Measurements from ENCODE around the gene LMTK2.
A peak's percentile ranks its signal among the peaks of the same experiment; 100 is the strongest.

LMTK2 gene

GRCh38 chr7:98138672-98139071, 32.0 kb downstream of the LMTK2 start:
- no peak for DNase-seq

GRCh38 chr7:98142658-98143057, 36.0 kb downstream of the LMTK2 start:
- DNase-seq = no peak

- no peak for DNase-seq
Observed at GRCh38 chr7:98148607-98149006, 41.9 kb downstream of the LMTK2 start.

- DNase-seq = no peak
Observed at GRCh38 chr7:98149116-98149692, 42.5 kb downstream of the LMTK2 start.

- no peak for DNase-seq
Observed at GRCh38 chr7:98151884-98152283, 45.2 kb downstream of the LMTK2 start.

DNA sequence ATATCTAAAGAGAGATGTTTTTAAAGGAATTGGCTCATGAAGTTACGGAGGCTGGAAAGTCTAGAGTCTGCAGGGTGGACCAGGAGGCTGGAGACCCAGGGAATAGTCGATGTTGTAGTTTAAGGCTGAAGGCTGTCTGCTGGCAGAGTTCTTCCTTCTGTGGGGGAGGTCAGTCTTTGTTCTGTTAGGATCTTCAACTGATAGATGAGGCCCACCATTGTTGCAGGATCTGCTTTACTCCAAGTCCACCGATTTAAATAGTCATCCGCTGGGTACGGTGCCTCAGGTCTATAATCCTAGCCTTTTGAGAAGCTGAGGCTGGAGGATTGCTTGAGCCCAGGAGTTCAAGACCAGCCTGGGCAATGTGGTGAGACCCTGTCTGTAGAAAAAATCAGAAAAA, 50.0 kb downstream of the LMTK2 start:
- no peak for DNase-seq

DNA sequence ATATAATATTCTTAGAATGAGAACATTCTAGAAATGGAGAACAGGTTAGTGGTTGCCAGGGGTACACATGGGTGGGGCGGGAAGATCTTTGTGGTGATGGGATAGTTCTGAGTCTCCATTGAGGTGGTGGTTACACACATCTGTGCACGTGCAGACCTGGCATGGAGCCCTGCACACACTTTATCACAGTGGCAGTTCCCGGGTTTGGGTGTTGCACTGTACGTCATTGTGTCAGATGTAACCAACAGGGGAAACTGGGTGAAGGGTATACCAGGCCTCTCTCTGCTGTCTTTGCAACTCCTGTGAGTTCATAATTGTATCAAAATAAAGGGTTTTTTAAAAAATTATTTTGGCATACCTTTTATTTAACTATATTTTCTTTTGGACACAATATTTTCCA, 51.1 kb downstream of the LMTK2 start:
- no peak for DNase-seq

GRCh38 chr7:98162758-98163157, 56.1 kb downstream of the LMTK2 start:
- DNase-seq = no peak

GRCh38 chr7:98163269-98163668, 56.6 kb downstream of the LMTK2 start:
- no peak for DNase-seq

- DNase-seq = no peak
Observed at GRCh38 chr7:98163704-98164494, 57.2 kb downstream of the LMTK2 start.

DNA sequence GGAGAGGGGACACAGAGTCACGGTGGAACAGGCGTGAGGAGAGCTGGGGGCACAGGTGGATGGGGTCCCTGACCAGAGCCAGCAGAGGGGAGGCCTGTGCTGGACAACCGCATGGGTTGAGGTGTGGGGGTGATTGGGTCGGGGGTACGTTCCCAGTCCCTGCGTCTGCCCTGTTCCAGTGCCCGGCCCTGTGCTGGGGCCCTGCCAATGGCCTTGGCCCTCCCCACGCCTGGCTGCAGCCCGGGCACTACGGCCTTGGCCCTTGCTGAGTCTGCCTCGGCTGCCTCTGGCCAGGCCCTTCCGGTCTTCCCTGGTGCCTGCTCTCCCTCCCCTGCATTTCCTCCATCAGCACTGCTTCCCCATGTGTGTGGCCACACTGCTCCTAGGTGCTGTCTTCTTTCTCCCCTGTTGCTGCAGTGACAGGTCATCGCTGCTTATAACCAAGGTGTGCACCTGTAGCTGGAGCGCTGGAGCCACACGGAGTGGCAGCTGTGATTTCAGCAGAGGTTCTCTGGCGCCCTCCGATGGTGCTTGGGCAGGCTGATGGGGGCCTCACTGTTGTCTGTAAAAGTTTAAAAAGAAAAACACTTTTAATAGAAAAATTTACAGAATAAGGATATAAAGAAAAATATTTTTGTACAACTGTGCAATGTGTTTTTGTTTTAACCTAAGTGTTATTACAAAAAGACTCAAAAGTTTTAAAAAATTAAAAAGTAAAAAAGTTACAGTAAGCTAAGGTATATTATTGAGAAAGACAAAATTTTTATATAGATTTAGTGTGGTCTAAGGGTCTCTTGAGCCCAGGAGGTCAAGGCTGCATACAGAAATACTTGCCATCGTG, 59.4 kb downstream of the LMTK2 start:
- peak; percentile 47 for DNase-seq

DNA sequence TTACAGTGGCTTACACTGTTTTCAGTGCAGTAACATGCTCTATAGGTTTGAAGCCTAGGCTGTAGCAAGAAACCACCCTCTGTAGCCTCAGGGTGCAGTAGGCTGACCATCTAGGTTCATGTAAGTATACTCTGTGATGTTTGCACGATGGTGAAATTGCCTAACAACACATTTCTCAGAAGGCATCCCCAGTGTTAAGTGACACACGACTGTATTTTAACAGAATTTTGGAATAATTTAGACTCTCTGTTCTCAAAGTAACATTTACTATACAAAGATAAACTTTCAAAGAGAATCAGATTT, 60.0 kb downstream of the LMTK2 start:
- DNase-seq = no peak

GRCh38 chr7:98167653-98168052, 61.0 kb downstream of the LMTK2 start:
- no peak for DNase-seq

DNA sequence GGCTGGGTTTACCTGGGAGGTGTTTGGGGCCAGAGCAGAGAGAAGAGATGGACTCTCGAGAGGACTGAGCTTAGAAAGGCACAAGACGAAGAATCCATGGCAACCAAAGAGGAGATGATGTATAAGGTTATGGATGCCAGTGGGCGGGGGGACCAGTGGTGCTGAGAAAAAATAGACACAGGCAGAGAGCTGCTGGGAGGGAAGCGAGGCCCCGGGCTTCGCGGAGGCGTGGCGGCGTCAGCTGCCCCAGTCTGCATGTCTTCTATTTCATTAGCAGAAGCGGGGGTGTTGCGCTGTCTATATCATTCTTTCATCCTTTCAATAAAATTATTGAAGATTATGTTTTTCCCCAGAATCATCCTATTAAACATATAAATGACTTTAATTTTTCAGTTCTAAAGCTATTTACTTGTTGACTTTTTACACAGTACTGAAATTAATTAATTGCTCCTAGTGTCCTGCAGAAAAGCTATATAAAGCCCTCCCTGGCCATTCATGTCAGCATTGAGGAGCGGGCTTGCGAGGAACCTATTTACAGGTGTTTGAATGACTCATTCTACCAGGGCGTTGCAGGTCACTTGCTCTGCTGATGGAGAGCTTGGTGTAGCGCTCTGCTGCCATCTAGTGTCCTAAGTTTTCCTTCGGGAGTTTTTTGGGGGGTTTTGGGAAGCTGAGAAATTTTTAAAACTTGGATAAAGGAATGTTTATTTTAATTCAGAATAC, 61.7 kb downstream of the LMTK2 start:
- peak; percentile 71 for DNase-seq

- no peak for DNase-seq
Observed at GRCh38 chr7:98168904-98169621, 62.4 kb downstream of the LMTK2 start.

- DNase-seq = no peak
Observed at GRCh38 chr7:98170966-98171365, 64.3 kb downstream of the LMTK2 start.

DNA sequence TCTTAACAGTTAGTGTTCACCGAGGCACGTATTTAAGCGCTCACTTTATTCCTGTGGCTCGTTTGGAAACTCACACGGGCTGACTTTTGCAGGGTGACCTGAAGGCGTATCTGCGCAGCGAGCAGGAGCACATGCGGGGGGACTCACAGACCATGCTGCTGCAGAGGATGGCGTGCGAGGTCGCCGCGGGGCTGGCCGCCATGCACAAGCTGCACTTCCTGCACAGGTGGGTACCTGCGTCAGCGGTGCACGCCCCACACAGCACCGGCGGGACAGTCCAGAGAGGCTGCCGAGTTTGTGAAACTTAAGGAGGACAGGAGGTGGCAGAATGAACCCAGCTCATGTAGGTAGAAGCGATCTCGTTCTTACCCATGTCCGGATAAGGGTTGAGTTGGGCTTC, 64.8 kb downstream of the LMTK2 start:
- DNase-seq = no peak

GRCh38 chr7:98174334-98175259, 67.9 kb downstream of the LMTK2 start:
- no peak for DNase-seq

DNA sequence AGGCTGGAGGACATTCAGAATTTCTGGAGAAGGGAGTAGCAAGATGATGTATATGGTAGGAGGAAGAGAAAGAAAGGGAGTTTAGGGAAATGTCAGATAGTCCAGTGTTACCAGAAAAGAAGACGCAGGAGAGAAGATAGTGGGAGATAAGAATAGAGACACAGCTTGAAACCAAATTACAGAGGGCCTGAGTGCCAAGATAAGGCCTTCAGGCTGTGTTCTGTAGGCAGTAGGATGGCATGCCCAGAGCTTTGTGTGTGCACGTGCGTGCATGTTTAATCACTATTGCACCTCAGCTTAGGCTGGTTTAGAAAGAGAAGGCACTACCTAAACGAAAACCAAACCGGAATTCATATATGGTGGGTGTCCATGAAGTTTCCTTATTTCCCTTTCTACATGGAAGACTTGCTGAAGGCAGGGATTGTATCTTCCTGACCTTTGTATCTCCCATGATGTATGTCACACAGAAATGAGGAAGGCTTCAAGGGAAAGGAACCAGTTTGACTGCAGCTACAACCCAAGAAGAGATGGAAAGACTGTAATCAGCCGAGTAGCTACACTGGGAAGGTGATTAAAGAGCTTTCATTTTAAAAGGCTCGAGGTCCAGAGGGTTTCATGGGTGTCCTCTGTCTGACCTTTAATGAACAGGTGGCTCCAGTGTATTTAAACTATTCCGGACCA, 68.7 kb downstream of the LMTK2 start:
- DNase-seq = no peak

DNA sequence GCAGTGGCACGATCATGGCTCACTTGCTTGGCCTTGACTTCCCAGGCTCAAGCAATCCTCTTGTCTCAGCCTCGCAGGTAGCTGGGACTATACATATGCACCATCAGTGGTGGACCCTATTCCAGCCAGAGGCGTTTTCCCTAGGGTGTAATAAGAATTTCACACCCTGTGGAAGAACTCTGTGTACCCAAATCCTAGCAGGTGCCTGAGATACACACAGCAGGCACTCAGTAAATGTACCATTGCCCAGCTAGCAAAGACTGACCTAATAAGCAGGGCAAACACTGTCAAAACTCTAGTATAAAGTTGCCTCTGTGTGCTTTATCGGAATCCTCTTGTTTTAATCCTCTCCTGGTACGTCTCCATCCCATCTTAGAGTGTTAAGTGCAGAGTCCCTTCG, 70.9 kb downstream of the LMTK2 start:
- no peak for DNase-seq

GRCh38 chr7:98178321-98178720, 71.7 kb downstream of the LMTK2 start:
- DNase-seq = peak; percentile 82
